ENCODE measurements around the gene CT47C1.

The CT47C1 gene

GRCh38 chrX:119075270-119076025 lies 2.7 kb downstream of the CT47C1 start:
- DNase-seq, result no peak

- no peak for DNase-seq
These were observed 9.5 kb downstream of the CT47C1 start for GRCh38 chrX:119082278-119082677.

- no peak for DNase-seq
These were observed 12.0 kb downstream of the CT47C1 start for GRCh38 chrX:119084766-119085165.

- no peak for DNase-seq
These were observed 14.3 kb downstream of the CT47C1 start for GRCh38 chrX:119087121-119087520.

- DNase-seq, result no peak
These were observed 16.8 kb downstream of the CT47C1 start for GRCh38 chrX:119089619-119090018.

GRCh38 chrX:119090627-119091026 lies 17.8 kb downstream of the CT47C1 start:
- DNase-seq, result no peak

GRCh38 chrX:119093991-119094735 lies 21.4 kb downstream of the CT47C1 start:
- DNase-seq, result no peak

- DNase-seq, result no peak
These were observed 22.0 kb downstream of the CT47C1 start for GRCh38 chrX:119094819-119095218.

- DNase-seq, result no peak
These were observed 23.1 kb downstream of the CT47C1 start for GRCh38 chrX:119095936-119096335.

- DNase-seq, result no peak
These were observed 28.4 kb downstream of the CT47C1 start for GRCh38 chrX:119101168-119101567.

GRCh38 chrX:119105826-119106225 lies 33.0 kb downstream of the CT47C1 start:
- no peak for DNase-seq

GRCh38 chrX:119107206-119107605 lies 34.4 kb downstream of the CT47C1 start:
- DNase-seq, result no peak

GRCh38 chrX:119118780-119119395 lies 46.1 kb downstream of the CT47C1 start:
- peak; percentile 42 for DNase-seq

GRCh38 chrX:119121341-119121740 lies 48.5 kb downstream of the CT47C1 start:
- DNase-seq, result no peak
